Heart left ventricle (tissue), 16 donors: ENCODE data around the gene STRN3. TPM values are rescaled to one million over a fixed set of nuclear protein-coding genes. Genes with fewer than 3 reads are reported as not detected.
"Not testable (repeated sequence)": the region's sequence is repeated elsewhere in the genome, so short reads cannot be mapped to it uniquely, and the experiment has no call there.

Source experiments
- ATAC-seq, 4 donors: fragments of 200-7000 bp; cut with Tn5 transposase; one replicate each; pipeline ENCODE4 v1.9.1; 2020 to 2022; ENCODE audit warnings: moderate library complexity in 4 of 4, mild to moderate bottlenecking in 3 of 4, moderate number of reproducible peaks in 1 of 4
- DNase-seq, 5 donors: peaks; one replicate each; pipeline ENCODE4 v3.0.0-alpha.2; 2020
- H3K27ac ChIP-seq, 12 donors: fragments of 200-600 bp; sonication (generic) in 4 of 12; one replicate each; pipeline versions ENCODE4 v1.5.0 to v1.8.0; 2016 to 2022; ENCODE audit warnings: mild to moderate bottlenecking in 2 of 12
- H3K27me3 ChIP-seq, 9 donors: fragments of 200-600 bp; sonication (generic) in 2 of 9; one replicate each; pipeline versions ENCODE4 v1.5.1 to v1.8.0; 2016 to 2022; ENCODE audit warnings: mild to moderate bottlenecking in 3 of 9
- H3K36me3 ChIP-seq, 9 donors: fragments of 200-600 bp; sonication (generic) in 2 of 9; one replicate each; pipeline versions ENCODE4 v1.5.0 to v1.8.0; 2018 to 2022; ENCODE audit warnings: mild to moderate bottlenecking in 2 of 9
- H3K4me1 ChIP-seq, 12 donors: fragments of 200-600 bp; sonication (generic) in 4 of 12; one replicate each; pipeline versions ENCODE4 v1.5.0 to v1.8.0; 2016 to 2022; ENCODE audit warnings: mild to moderate bottlenecking in 3 of 12
- H3K4me3 ChIP-seq, 12 donors: fragments of 200-600 bp; sonication (generic) in 4 of 12; one replicate each; pipeline versions ENCODE4 v1.5.0 to v1.8.0; 2017 to 2022; ENCODE audit warnings: mild to moderate bottlenecking in 9 of 12, moderate library complexity in 4 of 12
- H3K9me3 ChIP-seq, 12 donors: fragments of 200-600 bp; sonication (generic) in 4 of 12; one replicate each; pipeline versions ENCODE4 v1.5.0 to v1.8.0; 2016 to 2022; ENCODE audit warnings: mild to moderate bottlenecking in 1 of 12
- POLR2A ChIP-seq, 2 donors: fragments of 450-650 bp; IDR thresholded peaks; one replicate each; pipeline ENCODE4 v1.6.1; 2017; ENCODE audit warnings: antibody characterized with exemption in 2 of 2, mild to moderate bottlenecking in 2 of 2, moderate library complexity in 2 of 2
- WGBS, 4 donors: extraction: QIAGEN DNeasy Blood & Tissue Kit in 2 of 4; methylation state at CpG; one replicate each; pipeline versions ENCODE4 v1.1.5 to v1.1.7; 2013 to 2018; 5-methylcytosine and 5-hydroxymethylcytosine counted together
- intact Hi-C, 10 donors: fragments of 100-400 bp; cut with DNase I; formaldehyde crosslinking; loops; one replicate each; pipeline versions ENCODE4 v1.11.1 to v1.14.2; 2022
- polyA plus RNA-seq, 2 donors: library from polyadenylated mRNA; stranded (reverse); fragments of 200-250 nt; gene quantifications; one replicate each; pipeline ENCODE4 v1.2.3, GENCODE V29; 2013
- total RNA-seq, 9 donors: library from RNA; depleted of rRNA in 2 of 9; stranded (reverse); fragments of >200 nt in 2 of 9; fragmentation: NEBNext Ultra II Directional in 3 of 9; extraction: Animal tissue kit (Norgen Biotek cat#: 25700) in 3 of 9; gene quantifications; one replicate each; pipeline versions ENCODE4 v1.1.0 to v1.2.4, GENCODE V29; 2016 to 2023
- TF ChIP-seq, protein P1 (sequence below), 12 donors: fragments of 200-600 bp; sonication (generic) in 4 of 12; IDR thresholded peaks; one replicate each; pipeline versions ENCODE4 v1.5.0 to v1.8.0; 2018 to 2022; ENCODE audit warnings: antibody characterized with exemption in 12 of 12, mild to moderate bottlenecking in 5 of 12
- donor health status: ischemic (EF 13 %, LVEDD 7.1; RV severe dilation, severe dysfunction).
- donor health status: healthy with polysubstance abuse.
- donor health status: DM: no; HTN: yes; CAD: no.
- donor health status: DM: no; HTN: no; CAD: no.
- donor health status: ischemic (EF 25% LVEDD 6.9; RV normal size, moderate dysfunction).
- donor health status: ischemic (EF 25% LVEDD 5.7; RV mildly dilated, moderate dysfunction).
- donor health status: healthy.
- donor health status: DM: yes; HTN: yes; CAD: no.
- donor health status: ischemic (EF 35%, LVEDD 5.7; RV mildly dilated, moderate dysfunction).
- donor health status: nonischemic (EF 11% LVEDD 7.7; RV severe dilation, severe dysfunction).
- donor health status: DM: yes; HTN: yes; CAD: no.
- donor health status: PGD.
- donor health status: ischemic (EF 29% LVEDD 5.4; RV normal size, mild dysfunction).
- donor health status: nonischemic (EF 23%, LVEDD 6.1; RV moderate dilation, normal function).

The STRN3 gene
- total and polyA plus RNA-seq, 11 donors = 11.0 to 60.3 (median 44.4) TPM

DNA sequence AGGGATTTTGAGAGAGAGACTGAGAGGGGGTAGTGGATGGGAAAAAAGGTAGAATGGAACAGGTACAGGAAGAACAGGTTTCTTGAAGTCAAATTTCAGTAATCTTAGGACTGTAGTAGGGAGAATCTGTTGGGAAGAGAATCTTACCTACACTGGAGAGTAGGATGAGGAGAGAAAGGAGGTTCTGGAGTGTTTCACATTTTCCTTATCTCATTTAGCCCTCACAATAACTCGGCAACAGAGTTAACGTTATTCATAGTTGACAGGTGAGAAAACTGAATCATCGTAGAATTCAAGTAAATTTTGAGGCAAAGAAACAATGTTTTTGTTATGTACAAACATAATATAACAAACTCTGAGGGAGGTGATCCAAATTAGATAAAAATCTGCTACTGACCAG, 17.2 kb upstream of the STRN3 start:
- Histone ChIP-seq H3K4me3 (no peak overlapping the region), H3K4me1 (peaks cover 0 to 3% (median 0%) of the 10 kb centered on the region in 12 donors), H3K9me3 (peaks cover 0 to 1% (median 0%) of the 10 kb centered on the region in 12 donors), H3K36me3 (no peaks in the 10 kb centered on the region), H3K27ac (no peak overlapping the region), H3K27me3 (no peaks in the 10 kb centered on the region)
- no peak for ATAC-seq
- 54 to 62% (median 57%) methylated on average over 3 of the region's 3 CpGs for WGBS, 4 donors
- no peak for TF ChIP-seq POLR2A (IDR thresholded peaks at IDR 0.05)
- TF ChIP-seq, protein P1, sequence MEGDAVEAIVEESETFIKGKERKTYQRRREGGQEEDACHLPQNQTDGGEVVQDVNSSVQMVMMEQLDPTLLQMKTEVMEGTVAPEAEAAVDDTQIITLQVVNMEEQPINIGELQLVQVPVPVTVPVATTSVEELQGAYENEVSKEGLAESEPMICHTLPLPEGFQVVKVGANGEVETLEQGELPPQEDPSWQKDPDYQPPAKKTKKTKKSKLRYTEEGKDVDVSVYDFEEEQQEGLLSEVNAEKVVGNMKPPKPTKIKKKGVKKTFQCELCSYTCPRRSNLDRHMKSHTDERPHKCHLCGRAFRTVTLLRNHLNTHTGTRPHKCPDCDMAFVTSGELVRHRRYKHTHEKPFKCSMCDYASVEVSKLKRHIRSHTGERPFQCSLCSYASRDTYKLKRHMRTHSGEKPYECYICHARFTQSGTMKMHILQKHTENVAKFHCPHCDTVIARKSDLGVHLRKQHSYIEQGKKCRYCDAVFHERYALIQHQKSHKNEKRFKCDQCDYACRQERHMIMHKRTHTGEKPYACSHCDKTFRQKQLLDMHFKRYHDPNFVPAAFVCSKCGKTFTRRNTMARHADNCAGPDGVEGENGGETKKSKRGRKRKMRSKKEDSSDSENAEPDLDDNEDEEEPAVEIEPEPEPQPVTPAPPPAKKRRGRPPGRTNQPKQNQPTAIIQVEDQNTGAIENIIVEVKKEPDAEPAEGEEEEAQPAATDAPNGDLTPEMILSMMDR (IDR thresholded peaks at IDR 0.05) = no peak
- DNase-seq = no peak
- intact Hi-C loops = no loop called here

GRCh38 chr14:31042893-31043292, 16.7 kb upstream of the STRN3 start:
- H3K9me3 ChIP-seq, DNase-seq, H3K27me3 ChIP-seq, intact Hi-C loops, H3K4me3 ChIP-seq, H3K4me1 ChIP-seq, H3K36me3 ChIP-seq, ATAC-seq, H3K27ac ChIP-seq: not testable (repeated sequence)
- 89 to 95% (median 91%) methylated on average over 10 of the region's 10 CpGs for WGBS, 4 donors

- Histone ChIP-seq H3K27me3 (no peaks in the 10 kb centered on the region), H3K4me1 (peaks cover 0 to 9% (median 0%) of the 10 kb centered on the region in 12 donors), H3K9me3 (no peaks in the 10 kb centered on the region), H3K27ac (no peak overlapping the region), H3K36me3 (peaks cover 0 to 7% (median 0%) of the 10 kb centered on the region in 9 donors), H3K4me3 (no peak overlapping the region)
- intact Hi-C loops = no loop called here
- TF ChIP-seq POLR2A (IDR thresholded peaks at IDR 0.05) = no peak
- TF ChIP-seq, protein P1 (IDR thresholded peaks at IDR 0.05) = no peak
- ATAC-seq = no peak
- WGBS, 4 donors = 88 to 97% (median 95%) methylated on average over 1 of the region's 1 CpG
- no peak for DNase-seq
These were observed 16.1 kb upstream of the STRN3 start for GRCh38 chr14:31042300-31042699.

DNA sequence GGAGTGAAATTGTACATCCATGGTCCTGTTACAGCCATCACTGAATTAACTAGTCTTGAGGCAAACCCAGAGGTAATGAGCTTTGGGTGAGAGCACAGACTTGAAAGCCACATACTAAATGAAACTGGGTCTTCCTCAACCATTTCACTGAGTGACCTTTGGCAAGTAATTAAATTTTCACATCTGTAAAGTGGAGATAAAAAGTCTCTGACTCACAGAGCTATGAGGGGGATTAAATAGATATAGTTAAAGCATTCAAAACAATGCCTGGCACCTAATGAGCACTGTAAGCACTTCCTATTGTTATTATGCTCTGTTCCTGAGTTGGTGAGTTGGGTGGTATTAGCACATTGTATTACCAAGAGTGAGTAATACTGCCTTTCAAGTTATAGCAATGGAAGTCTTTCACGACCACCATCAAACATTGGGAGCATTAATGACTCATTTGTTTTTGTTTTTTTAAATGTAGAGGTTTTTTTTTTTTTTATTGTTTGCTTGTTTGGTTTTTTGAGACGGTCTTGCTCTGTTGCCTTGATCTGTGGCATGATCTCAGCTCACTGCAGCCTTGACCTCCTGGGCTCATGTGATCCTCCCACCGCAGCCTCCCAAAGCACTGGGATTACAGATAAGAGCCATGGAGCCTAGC, 12.5 kb upstream of the STRN3 start:
- peaks cover 0 to 15% (median 0%) of the 10 kb centered on the region in 9 donors for H3K36me3 ChIP-seq
- TF ChIP-seq, protein P1 (IDR thresholded peaks at IDR 0.05) = no peak
- no peak for TF ChIP-seq POLR2A (IDR thresholded peaks at IDR 0.05)
- intact Hi-C loops = no loop called here

More for the DNA sequence above, 12.5 kb upstream of the STRN3 start:
- WGBS, 4 donors = 46 to 63% (median 55%) methylated on average over 2 to 3 of the region's 3 CpGs
- Histone ChIP-seq H3K27ac (no peak overlapping the region), H3K4me1 (peaks cover 0 to 9% (median 0%) of the 10 kb centered on the region in 12 donors), H3K4me3 (no peak overlapping the region), H3K9me3 (no peaks in the 10 kb centered on the region), H3K27me3 (no peaks in the 10 kb centered on the region)
- no peak for DNase-seq
- ATAC-seq = peak in 3 of 4 donors; percentile 72 to 80 (median 75)
